Activated T-cell treated with anti-CD3 and anti-CD28 coated beads for 24 hours (primary cell): Measurements from ENCODE around the gene KIF26B.
A peak's percentile ranks its signal among the peaks of the same experiment; 100 is the strongest.
"Not testable (repeated sequence)": the region's sequence is repeated elsewhere in the genome, so short reads cannot be mapped to it uniquely, and the experiment has no call there.

ENCODE experiments used
- DNase-seq: peaks from one replicate; pipeline ENCODE4 v3.0.0-alpha.2; 2020; ENCODE audit warnings: low read depth

KIF26B gene

GRCh38 chr1:245154429-245155271 is at the start of gene KIF26B:
TSS of gene KIF26B (plus strand) at chr1:245154985. CDS start at chr1:245155425, 440 bp downstream.
- peak; percentile 17 for DNase-seq

DNA sequence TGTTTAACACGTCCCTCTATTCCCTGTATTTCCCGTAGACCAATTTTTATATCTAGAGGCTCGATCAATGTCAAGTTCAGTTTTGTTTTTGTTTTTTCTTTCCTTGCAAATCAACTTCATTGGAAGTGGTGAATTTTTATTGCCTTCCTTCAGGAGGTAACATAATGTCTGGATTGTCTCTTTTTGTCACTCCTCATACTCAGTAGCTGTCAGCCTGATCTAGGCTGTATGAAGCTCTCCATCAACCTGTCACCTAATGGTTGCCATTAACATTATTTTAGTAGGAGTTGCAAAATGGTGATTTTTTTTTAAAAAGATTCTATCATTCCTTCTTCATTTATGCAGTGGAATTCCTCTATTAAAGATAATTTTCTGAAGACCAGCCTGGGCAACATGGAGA is 49.7 kb upstream of the KIF26B start:
- DNase-seq = no peak

DNA sequence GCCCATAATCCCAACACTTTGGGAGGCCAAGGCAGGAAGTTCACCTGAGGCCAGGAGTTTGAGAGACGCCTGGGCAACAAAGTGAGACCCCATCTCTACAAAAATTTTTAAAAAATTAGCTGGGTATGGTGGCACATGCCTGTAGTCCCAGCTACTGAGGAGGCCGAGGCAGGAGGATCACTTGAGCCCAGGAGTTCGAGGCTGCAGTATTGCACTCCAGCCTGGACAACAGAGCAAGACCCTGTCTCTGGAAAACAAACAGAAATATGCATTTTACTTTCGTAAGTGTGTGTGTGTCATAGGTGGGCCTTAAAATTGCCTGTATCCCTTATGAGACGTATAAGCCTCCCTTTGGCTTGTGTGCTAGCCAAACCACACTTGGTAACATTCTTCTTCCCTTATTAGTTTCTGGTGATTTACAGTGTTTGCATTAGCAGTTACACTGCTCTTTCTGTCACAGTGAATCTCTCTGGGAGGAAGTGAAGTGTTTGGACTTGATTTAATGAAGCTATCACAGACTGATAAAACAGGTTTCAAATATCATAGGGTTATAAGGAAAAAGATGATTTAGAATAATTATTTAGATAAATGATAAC is 48.9 kb upstream of the KIF26B start:
- no peak for DNase-seq

GRCh38 chr1:245107776-245108114 is 47.0 kb upstream of the KIF26B start:
- DNase-seq = no peak

DNA sequence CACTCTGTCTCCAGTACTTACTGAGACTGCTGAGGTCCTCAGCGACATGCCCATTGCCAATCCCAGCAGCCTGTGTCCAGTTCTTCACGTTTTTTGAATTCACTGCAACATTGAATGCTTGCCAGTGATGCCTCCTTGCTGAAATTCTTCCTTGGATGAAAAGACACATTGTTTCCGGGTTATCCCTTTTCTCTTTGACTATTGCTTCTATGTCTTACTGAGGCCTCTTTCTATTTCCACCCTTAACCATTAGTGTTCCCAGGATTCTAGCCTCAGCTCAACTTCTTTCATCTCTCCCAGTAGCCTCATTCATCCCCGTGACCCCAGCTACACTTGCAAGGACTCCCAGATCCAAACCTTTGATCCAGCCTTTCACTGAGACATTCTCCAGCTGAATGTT is 46.5 kb upstream of the KIF26B start:
- no peak for DNase-seq

- DNase-seq = no peak
Observed at GRCh38 chr1:245108909-245109308, 45.9 kb upstream of the KIF26B start.

DNA sequence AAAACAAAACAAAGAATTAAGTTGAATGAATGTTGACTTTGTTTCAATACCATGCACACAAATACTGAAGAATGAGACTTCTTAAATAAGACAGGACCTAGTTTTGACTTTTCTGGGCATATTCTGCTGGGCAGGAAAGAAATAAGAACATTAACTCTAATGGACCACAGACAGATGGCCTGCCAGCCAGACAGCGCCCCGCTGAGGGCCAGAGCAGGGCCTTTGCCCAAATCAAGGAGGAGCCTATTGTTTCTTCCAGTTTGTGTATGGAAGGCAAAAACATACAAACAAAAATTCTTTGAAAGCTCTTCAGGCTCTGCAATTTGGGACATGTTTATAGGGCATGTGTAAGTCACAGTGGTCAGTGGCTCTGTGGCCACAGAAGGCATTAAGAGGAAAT is 44.4 kb upstream of the KIF26B start:
- no peak for DNase-seq

- DNase-seq = no peak
Observed at GRCh38 chr1:245111073-245111472, 43.7 kb upstream of the KIF26B start.

DNA sequence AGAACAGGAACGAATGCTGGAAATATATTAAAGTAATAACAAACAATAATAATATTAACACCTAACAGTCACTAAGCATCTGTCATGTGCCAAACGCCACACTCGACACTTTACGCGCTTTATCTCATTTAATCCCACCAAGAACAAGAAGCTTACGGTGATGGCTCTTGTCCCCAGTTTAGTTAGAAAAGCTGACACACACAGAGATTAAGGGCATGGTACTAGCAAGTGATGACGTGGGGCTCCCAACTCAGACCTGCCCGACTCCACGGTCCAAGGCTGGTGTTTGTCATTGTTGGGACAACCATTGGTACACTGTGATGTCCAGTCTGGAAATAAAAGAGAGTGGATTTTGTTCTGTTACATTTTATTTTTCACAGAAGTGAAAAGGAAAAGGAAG is 41.1 kb upstream of the KIF26B start:
- no peak for DNase-seq

- DNase-seq = no peak
Observed at GRCh38 chr1:245116131-245116530, 38.7 kb upstream of the KIF26B start.

GRCh38 chr1:245116751-245117150 is 38.0 kb upstream of the KIF26B start:
- no peak for DNase-seq

DNA sequence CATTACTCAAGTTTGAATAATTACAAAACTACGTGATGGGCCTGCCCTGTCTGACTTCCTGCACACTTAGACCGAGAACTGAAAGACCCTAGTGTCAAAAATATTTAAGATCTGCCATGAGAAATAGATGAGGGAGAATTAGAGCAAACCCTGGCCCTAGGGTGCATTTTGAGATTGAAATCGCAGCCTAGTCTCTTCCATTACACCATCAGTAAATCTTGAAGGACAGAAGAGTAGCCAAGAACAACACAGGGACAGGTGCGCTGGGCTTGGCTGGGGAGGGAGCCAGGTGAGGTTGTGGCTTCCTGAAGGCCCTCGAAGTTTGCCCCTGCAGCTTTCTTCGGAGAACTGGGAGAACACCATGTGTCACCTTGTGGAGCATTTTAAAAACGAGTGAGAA is 36.7 kb upstream of the KIF26B start:
- DNase-seq = no peak

- no peak for DNase-seq
Observed at GRCh38 chr1:245118806-245119205, 36.0 kb upstream of the KIF26B start.

- DNase-seq = no peak
Observed at GRCh38 chr1:245121523-245121922, 33.3 kb upstream of the KIF26B start.

GRCh38 chr1:245124241-245124640 is 30.5 kb upstream of the KIF26B start:
- DNase-seq = no peak

- no peak for DNase-seq
Observed at GRCh38 chr1:245124644-245125043, 30.1 kb upstream of the KIF26B start.

- DNase-seq = no peak
Observed at GRCh38 chr1:245126530-245126929, 28.3 kb upstream of the KIF26B start.

GRCh38 chr1:245128381-245129101 is 26.2 kb upstream of the KIF26B start:
- DNase-seq = no peak

GRCh38 chr1:245129319-245130240 is 25.2 kb upstream of the KIF26B start:
- no peak for DNase-seq

DNA sequence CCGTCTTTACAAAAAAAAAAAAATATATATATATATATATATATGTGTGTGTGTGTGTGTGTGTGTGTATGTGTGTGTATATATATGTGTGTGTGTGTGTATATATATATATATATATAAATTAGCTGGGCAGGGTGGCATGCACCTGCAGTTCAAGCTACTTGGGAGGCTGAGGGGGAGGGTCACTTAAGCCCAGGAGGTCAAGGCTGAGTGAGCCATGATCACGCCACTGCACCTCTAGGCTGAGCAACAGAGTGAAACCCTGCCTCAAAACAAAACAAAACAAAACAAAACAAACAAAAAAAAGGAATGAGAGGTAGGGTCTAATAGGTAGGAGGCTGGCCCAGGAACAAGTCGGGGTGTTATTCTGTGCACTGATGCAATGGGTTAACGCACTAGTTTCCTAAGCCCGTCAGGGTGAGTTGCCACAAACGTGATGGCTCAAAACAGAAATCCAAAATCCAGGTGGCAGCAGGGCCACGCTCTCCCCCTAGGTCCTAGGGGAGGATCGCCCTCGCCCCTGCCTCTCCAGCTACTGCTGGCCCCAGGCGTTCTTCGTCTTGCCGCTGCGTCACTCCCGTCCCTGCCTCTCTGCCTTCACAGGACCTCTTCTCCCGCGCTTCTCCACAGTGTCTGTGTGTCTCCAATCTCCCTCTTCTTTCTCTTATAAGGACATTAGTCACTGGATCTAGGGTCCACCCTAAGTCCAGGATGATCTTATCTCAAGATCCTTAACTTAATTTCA is 24.3 kb upstream of the KIF26B start:
- not testable (repeated sequence) for DNase-seq

DNA sequence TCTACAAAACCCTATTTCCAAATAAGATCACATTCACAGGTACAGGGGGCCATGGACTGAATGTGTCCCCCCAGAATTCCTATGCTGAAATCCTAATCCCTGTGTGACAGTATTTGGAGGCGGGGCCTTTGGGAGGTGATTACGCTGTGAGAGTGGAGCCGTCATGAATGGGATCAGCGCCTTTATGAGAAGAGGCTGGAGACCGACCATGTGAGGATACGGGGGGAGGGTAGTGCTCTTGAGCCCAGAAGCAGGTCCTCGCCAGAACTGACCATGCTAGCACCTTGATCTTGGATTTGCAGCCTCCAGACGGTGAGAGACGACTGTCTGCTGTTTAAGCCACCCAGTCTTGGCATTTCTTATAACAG is 23.8 kb upstream of the KIF26B start:
- DNase-seq = no peak
